ENCODE measurements around the gene B3GAT3.
"Not testable (repeated sequence)": the region's sequence is repeated elsewhere in the genome, so short reads cannot be mapped to it uniquely, and the experiment has no call there.

Gene B3GAT3

GRCh38 chr11:62645946-62646824, 24.4 kb upstream of the B3GAT3 start, which contains the start of gene GANAB:
GANAB (minus strand) TSS chr11:62646613; CDS start chr11:62646599, 14 bp downstream.
- peak; percentile 96 for DNase-seq

- DNase-seq = no peak
Observed at GRCh38 chr11:62645671-62645945, 23.8 kb upstream of the B3GAT3 start.

GRCh38 chr11:62644220-62644619, 22.4 kb upstream of the B3GAT3 start:
- DNase-seq = no peak

GRCh38 chr11:62632492-62632891, 10.7 kb upstream of the B3GAT3 start:
- no peak for DNase-seq

- DNase-seq = no peak
Observed at GRCh38 chr11:62627713-62628112, 5.9 kb upstream of the B3GAT3 start.

- DNase-seq = no peak
Observed at GRCh38 chr11:62622476-62623089, 797 bp upstream of the B3GAT3 start.

GRCh38 chr11:62621027-62621566, 689 bp downstream of the B3GAT3 start:
- no peak for DNase-seq

GRCh38 chr11:62616957-62617356, 4.8 kb downstream of the B3GAT3 start:
- DNase-seq = not testable (repeated sequence)

DNA sequence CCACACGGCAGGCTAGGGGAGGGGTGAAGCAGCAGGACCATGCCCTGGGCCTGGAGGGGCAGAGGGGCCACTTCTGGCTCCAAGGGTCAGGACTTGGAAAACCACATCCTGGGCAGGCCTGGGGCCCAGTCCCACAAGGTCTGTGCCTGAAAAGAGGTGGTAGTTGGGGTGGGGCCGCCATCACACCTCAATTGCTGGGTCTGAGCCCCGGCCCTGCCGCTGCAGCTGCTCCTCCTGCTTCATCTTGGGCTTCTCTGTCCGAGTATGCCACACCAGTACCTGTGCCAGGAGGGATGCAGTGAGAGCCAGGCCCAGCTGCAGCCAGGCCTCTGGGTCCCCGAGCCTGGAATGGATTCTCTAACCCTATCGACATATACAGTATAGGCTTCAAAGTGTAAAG, 6.3 kb downstream of the B3GAT3 start:
- no peak for DNase-seq

DNA sequence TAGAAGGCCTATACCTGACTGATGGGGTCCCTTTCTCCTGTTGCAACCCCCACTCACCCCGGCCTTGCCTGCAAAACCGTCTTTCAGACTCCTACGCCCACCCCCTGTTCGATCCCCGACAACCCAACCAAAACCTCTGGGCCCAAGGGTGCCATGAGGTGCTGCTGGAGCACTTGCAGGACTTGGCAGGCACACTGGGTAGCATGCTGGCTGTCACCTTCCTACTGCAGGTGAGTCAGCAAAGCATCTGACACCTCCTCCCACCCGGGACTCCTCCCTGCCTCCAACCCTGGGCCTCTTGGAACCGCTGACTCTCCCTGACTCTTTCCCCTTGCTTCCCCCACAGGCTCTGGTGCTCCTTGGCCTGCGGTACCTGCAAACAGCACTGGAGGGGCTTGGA, 7.5 kb downstream of the B3GAT3 start:
- DNase-seq = no peak

DNA sequence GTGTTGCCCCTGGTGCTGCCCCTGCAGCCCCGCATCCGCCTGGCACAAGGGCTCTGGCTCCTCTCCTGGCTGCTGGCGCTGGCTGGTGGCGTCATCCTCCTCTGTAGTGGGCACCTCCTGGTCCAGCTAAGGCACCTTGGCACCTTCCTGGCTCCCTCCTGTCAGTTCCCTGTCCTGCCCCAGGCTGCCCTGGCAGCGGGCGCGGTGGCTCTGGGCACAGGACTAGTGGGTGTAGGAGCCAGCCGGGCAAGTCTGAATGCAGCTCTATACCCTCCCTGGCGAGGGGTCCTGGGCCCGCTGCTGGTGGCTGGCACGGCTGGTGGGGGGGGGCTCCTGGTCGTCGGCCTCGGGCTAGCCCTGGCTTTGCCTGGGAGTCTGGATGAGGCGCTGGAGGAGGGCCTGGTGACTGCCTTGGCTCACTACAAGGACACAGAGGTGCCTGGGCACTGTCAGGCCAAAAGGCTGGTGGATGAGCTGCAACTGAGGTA, 8.5 kb downstream of the B3GAT3 start:
- no peak for DNase-seq

GRCh38 chr11:62612366-62613290, 9.2 kb downstream of the B3GAT3 start, which contains the start of the genes EML3 and ROM1:
EML3 (minus strand) TSS chr11:62612775; CDS start chr11:62612457, 318 bp downstream.
ROM1 (plus strand) TSS chr11:62613257; CDS start chr11:62613282, 25 bp downstream.
- peak; percentile 82 for DNase-seq

GRCh38 chr11:62611705-62612365, 10.0 kb downstream of the B3GAT3 start:
- DNase-seq = no peak

GRCh38 chr11:62610814-62611704, 10.7 kb downstream of the B3GAT3 start:
- no peak for DNase-seq

DNA sequence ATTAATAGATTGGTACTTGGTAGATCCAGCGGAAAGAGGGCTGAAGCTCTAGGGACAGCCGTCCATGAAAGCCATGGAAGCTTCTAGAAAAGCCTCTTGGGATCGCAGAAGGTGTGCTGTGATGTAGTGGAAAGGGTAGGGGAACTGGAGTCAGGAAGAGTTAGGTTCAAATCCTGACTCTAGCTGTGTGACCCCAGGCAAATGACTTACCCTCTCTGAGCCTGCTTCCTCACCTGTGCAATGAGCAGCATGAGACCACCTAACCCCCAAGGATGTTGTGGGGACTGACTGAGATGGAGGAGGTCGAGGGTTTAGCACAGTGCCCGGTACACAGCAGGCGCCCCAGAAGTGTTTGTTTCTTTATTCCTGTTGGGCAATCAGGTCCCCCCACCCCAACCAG, 11.4 kb downstream of the B3GAT3 start:
- DNase-seq = no peak

DNA sequence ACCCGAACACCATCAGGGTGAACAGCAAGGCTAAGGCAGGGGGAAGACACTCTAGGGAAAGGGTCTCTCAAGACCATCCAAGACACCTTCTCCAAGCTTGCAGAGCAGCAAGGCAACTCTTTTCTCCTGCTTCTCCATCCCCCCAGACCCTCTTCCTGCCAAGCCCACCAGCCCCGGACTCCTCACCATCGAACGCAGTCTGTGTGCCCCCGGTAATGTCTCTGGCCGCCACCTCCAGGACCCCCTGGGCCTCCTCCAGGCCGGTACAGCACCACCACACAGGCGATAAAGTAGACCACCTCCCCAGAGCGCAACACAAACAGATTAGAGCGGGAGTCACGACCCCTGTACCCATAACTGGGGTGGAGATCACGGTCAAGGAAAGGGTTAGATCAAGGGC, 13.0 kb downstream of the B3GAT3 start:
- no peak for DNase-seq

GRCh38 chr11:62607714-62608113, 14.1 kb downstream of the B3GAT3 start:
- DNase-seq = no peak

DNA sequence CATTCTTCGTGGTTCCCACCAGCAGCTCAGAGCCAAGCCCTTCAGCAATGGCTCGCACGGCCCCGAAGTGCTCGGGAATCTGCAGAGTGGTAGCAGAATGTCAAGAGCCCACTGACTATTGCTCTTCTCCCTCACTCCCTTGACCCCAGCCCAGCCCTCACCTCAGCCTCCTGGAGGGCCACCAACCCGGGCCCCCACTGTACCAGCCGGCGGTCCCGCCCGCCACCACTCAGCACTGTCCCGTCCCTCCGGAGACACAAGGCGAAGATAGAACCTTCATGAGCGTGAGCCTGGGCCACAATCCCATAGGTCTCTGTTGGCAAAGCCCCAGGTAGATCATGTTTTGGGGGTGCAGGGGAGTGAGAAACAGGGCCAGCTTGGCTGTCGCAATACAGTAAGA, 15.9 kb downstream of the B3GAT3 start:
- no peak for DNase-seq

GRCh38 chr11:62605467-62605866, 16.3 kb downstream of the B3GAT3 start:
- no peak for DNase-seq

DNA sequence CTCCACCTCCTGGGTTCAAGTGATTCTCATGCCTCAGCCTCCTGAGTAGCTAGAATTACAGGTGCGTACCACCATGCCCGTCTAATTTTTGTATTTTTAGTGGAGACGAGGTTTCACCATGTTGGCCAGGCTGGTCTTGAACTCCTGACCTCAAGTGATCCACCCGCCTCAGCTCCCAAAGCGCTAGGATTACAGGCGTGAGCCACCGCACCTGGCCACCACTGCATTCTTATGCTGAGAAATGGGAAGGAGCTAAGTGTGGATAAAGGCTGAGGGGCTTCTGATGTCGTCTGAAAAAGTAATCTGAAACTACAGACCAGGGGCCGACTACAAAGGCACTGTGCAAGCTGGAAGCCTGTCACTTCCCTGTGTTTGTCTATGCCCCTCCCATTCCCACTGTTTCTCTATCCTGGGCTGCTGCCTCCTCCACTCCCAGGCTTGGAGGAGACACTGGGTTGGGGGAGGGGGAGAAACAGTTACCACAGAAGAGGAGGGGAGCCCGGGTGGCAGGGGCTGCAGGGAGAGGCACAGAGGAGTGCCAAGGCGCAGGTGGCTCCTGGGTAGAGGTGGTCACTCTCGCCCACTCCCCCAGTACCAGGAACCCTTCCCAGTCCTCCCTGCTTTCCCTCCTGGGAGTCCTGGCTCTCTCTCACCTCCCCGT, 17.2 kb downstream of the B3GAT3 start:
- DNase-seq = no peak

All from central memory CD4-positive, alpha-beta T cell (primary cell).